ENCODE results near the gene SCRN1.

SCRN1 gene

GRCh38 chr7:30026229-30027064, 36.8 kb upstream of the SCRN1 start, which contains the start of gene FKBP14:
TSS of gene FKBP14 (minus strand) at chr7:30026702. CDS start at chr7:30026508, 194 bp downstream.
- Histone ChIP-seq H3K9ac (ENCODE audit: low read length) (peak within 1 kb of the TSS; percentile 81), H3K27me3 (ENCODE audit: control insufficient read depth, insufficient read depth, low read length) (no peaks in the 10 kb centered on the region), H3K36me3 (ENCODE audit: control insufficient read depth, low read depth, low read length) (no peaks in the 10 kb centered on the region), H3K4me3 (ENCODE audit: low read length) (peak within 1 kb of the TSS; percentile 96), H3K4me1 (ENCODE audit: control insufficient read depth, low read depth, low read length) (peaks cover 35% of the 10 kb centered on the region), H3K9me3 (ENCODE audit: control insufficient read depth, low read depth, low read length) (no peaks in the 10 kb centered on the region), H3K27ac (ENCODE audit: low read length) (peak within 1 kb of the TSS; percentile 85)

- Histone ChIP-seq H3K9me3 (ENCODE audit: control insufficient read depth, low read depth, low read length) (no peaks in the 10 kb centered on the region), H3K4me3 (ENCODE audit: low read length) (no peak overlapping the region), H3K4me1 (ENCODE audit: control insufficient read depth, low read depth, low read length) (peaks cover 16% of the 10 kb centered on the region), H3K27ac (ENCODE audit: low read length) (no peak overlapping the region), H3K36me3 (ENCODE audit: control insufficient read depth, low read depth, low read length) (peaks cover 4% of the 10 kb centered on the region), H3K27me3 (ENCODE audit: control insufficient read depth, insufficient read depth, low read length) (no peaks in the 10 kb centered on the region), H3K9ac (ENCODE audit: low read length) (no peak overlapping the region)
Measured at GRCh38 chr7:30023524-30023923, 33.9 kb upstream of the SCRN1 start.

GRCh38 chr7:30022991-30023390, 33.4 kb upstream of the SCRN1 start:
- Histone ChIP-seq H3K27ac (ENCODE audit: low read length) (no peak overlapping the region), H3K9me3 (ENCODE audit: control insufficient read depth, low read depth, low read length) (no peaks in the 10 kb centered on the region), H3K27me3 (ENCODE audit: control insufficient read depth, insufficient read depth, low read length) (no peaks in the 10 kb centered on the region), H3K4me1 (ENCODE audit: control insufficient read depth, low read depth, low read length) (peaks cover 16% of the 10 kb centered on the region), H3K4me3 (ENCODE audit: low read length) (no peak overlapping the region), H3K36me3 (ENCODE audit: control insufficient read depth, low read depth, low read length) (peaks cover 9% of the 10 kb centered on the region), H3K9ac (ENCODE audit: low read length) (no peak overlapping the region)

- Histone ChIP-seq H3K27ac (ENCODE audit: low read length) (no peak overlapping the region), H3K9ac (ENCODE audit: low read length) (no peak overlapping the region), H3K27me3 (ENCODE audit: control insufficient read depth, insufficient read depth, low read length) (no peaks in the 10 kb centered on the region), H3K36me3 (ENCODE audit: control insufficient read depth, low read depth, low read length) (peaks cover 9% of the 10 kb centered on the region), H3K4me3 (ENCODE audit: low read length) (no peak overlapping the region), H3K4me1 (ENCODE audit: control insufficient read depth, low read depth, low read length) (peaks cover 6% of the 10 kb centered on the region), H3K9me3 (ENCODE audit: control insufficient read depth, low read depth, low read length) (no peaks in the 10 kb centered on the region)
Measured at GRCh38 chr7:30020535-30020934, 30.9 kb upstream of the SCRN1 start.

- Histone ChIP-seq H3K9me3 (ENCODE audit: control insufficient read depth, low read depth, low read length) (no peaks in the 10 kb centered on the region), H3K27me3 (ENCODE audit: control insufficient read depth, insufficient read depth, low read length) (no peaks in the 10 kb centered on the region), H3K4me1 (ENCODE audit: control insufficient read depth, low read depth, low read length) (peaks cover under 1% of the 10 kb centered on the region), H3K27ac (ENCODE audit: low read length) (no peak overlapping the region), H3K9ac (ENCODE audit: low read length) (no peak overlapping the region), H3K4me3 (ENCODE audit: low read length) (no peak overlapping the region), H3K36me3 (ENCODE audit: control insufficient read depth, low read depth, low read length) (peaks cover 9% of the 10 kb centered on the region)
Measured at GRCh38 chr7:30019960-30020359, 30.4 kb upstream of the SCRN1 start.

GRCh38 chr7:30019387-30019786, 29.8 kb upstream of the SCRN1 start:
- Histone ChIP-seq H3K4me1 (ENCODE audit: control insufficient read depth, low read depth, low read length) (no peaks in the 10 kb centered on the region), H3K27me3 (ENCODE audit: control insufficient read depth, insufficient read depth, low read length) (no peaks in the 10 kb centered on the region), H3K27ac (ENCODE audit: low read length) (no peak overlapping the region), H3K9ac (ENCODE audit: low read length) (no peak overlapping the region), H3K4me3 (ENCODE audit: low read length) (no peak overlapping the region), H3K36me3 (ENCODE audit: control insufficient read depth, low read depth, low read length) (peaks cover 11% of the 10 kb centered on the region), H3K9me3 (ENCODE audit: control insufficient read depth, low read depth, low read length) (no peaks in the 10 kb centered on the region)

GRCh38 chr7:30018451-30018850, 28.9 kb upstream of the SCRN1 start:
- Histone ChIP-seq H3K27ac (ENCODE audit: low read length) (no peak overlapping the region), H3K4me1 (ENCODE audit: control insufficient read depth, low read depth, low read length) (no peaks in the 10 kb centered on the region), H3K9ac (ENCODE audit: low read length) (no peak overlapping the region), H3K9me3 (ENCODE audit: control insufficient read depth, low read depth, low read length) (no peaks in the 10 kb centered on the region), H3K4me3 (ENCODE audit: low read length) (no peak overlapping the region), H3K36me3 (ENCODE audit: control insufficient read depth, low read depth, low read length) (peaks cover 15% of the 10 kb centered on the region), H3K27me3 (ENCODE audit: control insufficient read depth, insufficient read depth, low read length) (no peaks in the 10 kb centered on the region)

GRCh38 chr7:30012757-30013156, 23.2 kb upstream of the SCRN1 start:
- Histone ChIP-seq H3K4me3 (ENCODE audit: low read length) (no peak overlapping the region), H3K4me1 (ENCODE audit: control insufficient read depth, low read depth, low read length) (no peaks in the 10 kb centered on the region), H3K36me3 (ENCODE audit: control insufficient read depth, low read depth, low read length) (peaks cover 6% of the 10 kb centered on the region), H3K27ac (ENCODE audit: low read length) (no peak overlapping the region), H3K9ac (ENCODE audit: low read length) (no peak overlapping the region), H3K9me3 (ENCODE audit: control insufficient read depth, low read depth, low read length) (no peaks in the 10 kb centered on the region), H3K27me3 (ENCODE audit: control insufficient read depth, insufficient read depth, low read length) (no peaks in the 10 kb centered on the region)

- peaks cover 6% of the 10 kb centered on the region for H3K36me3 ChIP-seq (ENCODE audit: control insufficient read depth, low read depth, low read length)
- no peak overlapping the region for H3K9ac ChIP-seq (ENCODE audit: low read length)
- no peak overlapping the region for H3K4me3 ChIP-seq (ENCODE audit: low read length)
- peaks cover 8% of the 10 kb centered on the region for H3K4me1 ChIP-seq (ENCODE audit: control insufficient read depth, low read depth, low read length)
- no peaks in the 10 kb centered on the region for H3K9me3 ChIP-seq (ENCODE audit: control insufficient read depth, low read depth, low read length)
- H3K27me3 ChIP-seq (ENCODE audit: control insufficient read depth, insufficient read depth, low read length): no peaks in the 10 kb centered on the region
- no peak overlapping the region for H3K27ac ChIP-seq (ENCODE audit: low read length)
Measured at GRCh38 chr7:30010021-30010420, 20.4 kb upstream of the SCRN1 start.

- Histone ChIP-seq H3K4me3 (ENCODE audit: low read length) (no peak overlapping the region), H3K9me3 (ENCODE audit: control insufficient read depth, low read depth, low read length) (no peaks in the 10 kb centered on the region), H3K4me1 (ENCODE audit: control insufficient read depth, low read depth, low read length) (peaks cover 9% of the 10 kb centered on the region), H3K9ac (ENCODE audit: low read length) (no peak overlapping the region), H3K27me3 (ENCODE audit: control insufficient read depth, insufficient read depth, low read length) (no peaks in the 10 kb centered on the region), H3K36me3 (ENCODE audit: control insufficient read depth, low read depth, low read length) (no peaks in the 10 kb centered on the region), H3K27ac (ENCODE audit: low read length) (no peak overlapping the region)
Measured at GRCh38 chr7:30005464-30005863, 15.9 kb upstream of the SCRN1 start.

GRCh38 chr7:30003098-30003497, 13.5 kb upstream of the SCRN1 start:
- Histone ChIP-seq H3K27me3 (ENCODE audit: control insufficient read depth, insufficient read depth, low read length) (no peaks in the 10 kb centered on the region), H3K9me3 (ENCODE audit: control insufficient read depth, low read depth, low read length) (no peaks in the 10 kb centered on the region), H3K27ac (ENCODE audit: low read length) (no peak overlapping the region), H3K4me1 (ENCODE audit: control insufficient read depth, low read depth, low read length) (peaks cover 9% of the 10 kb centered on the region), H3K4me3 (ENCODE audit: low read length) (no peak overlapping the region), H3K9ac (ENCODE audit: low read length) (no peak overlapping the region), H3K36me3 (ENCODE audit: control insufficient read depth, low read depth, low read length) (no peaks in the 10 kb centered on the region)

- H3K9me3 ChIP-seq (ENCODE audit: control insufficient read depth, low read depth, low read length): no peaks in the 10 kb centered on the region
- H3K4me1 ChIP-seq (ENCODE audit: control insufficient read depth, low read depth, low read length): peaks cover 9% of the 10 kb centered on the region
- no peak overlapping the region for H3K9ac ChIP-seq (ENCODE audit: low read length)
- no peaks in the 10 kb centered on the region for H3K27me3 ChIP-seq (ENCODE audit: control insufficient read depth, insufficient read depth, low read length)
- no peak overlapping the region for H3K27ac ChIP-seq (ENCODE audit: low read length)
- H3K36me3 ChIP-seq (ENCODE audit: control insufficient read depth, low read depth, low read length): no peaks in the 10 kb centered on the region
- H3K4me3 ChIP-seq (ENCODE audit: low read length): no peak overlapping the region
Measured at GRCh38 chr7:30001998-30002397, 12.4 kb upstream of the SCRN1 start.

Data from iPS-18a (cell line).